WI38 (cell line): Measurements from ENCODE around the gene ITGAL.
"Not testable (repeated sequence)": the region's sequence is repeated elsewhere in the genome, so short reads cannot be mapped to it uniquely, and the experiment has no call there.

ENCODE experiments used
- H3K4me3 ChIP-seq: 2 replicates; pipeline ENCODE4 v1.5.1; 2011; ENCODE audit warnings: low read depth, mild to moderate bottlenecking, control low read depth, low read length
- TF ChIP-seq, protein P1 (sequence below): IDR thresholded peaks from 2 replicates; pipeline ENCODE4 v1.5.1; 2012; ENCODE audit warnings: low read depth, mild to moderate bottlenecking, control low read depth, low read length

ITGAL gene

DNA sequence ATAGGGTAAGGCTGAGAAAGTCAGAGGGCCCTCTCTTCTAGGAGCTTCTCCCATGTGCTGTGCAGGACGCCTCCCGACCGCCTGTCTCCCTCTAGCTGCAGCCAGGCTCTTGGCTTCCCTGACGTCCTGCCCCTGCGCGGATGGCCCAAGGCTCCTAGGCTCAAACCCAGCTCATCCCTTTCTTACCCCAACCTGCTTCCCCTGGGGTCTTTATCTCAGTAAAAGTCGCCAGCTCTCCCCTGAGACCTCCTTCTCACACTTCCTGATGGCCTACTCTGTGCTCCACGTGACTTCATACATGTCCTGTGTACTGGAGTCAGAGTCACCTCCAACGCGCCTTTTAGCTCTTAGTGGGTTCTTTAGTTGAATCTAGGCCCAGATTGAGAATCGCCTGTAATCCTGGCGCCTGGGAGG, 63.2 kb downstream of the ITGAL start:
- TF ChIP-seq, protein P1, sequence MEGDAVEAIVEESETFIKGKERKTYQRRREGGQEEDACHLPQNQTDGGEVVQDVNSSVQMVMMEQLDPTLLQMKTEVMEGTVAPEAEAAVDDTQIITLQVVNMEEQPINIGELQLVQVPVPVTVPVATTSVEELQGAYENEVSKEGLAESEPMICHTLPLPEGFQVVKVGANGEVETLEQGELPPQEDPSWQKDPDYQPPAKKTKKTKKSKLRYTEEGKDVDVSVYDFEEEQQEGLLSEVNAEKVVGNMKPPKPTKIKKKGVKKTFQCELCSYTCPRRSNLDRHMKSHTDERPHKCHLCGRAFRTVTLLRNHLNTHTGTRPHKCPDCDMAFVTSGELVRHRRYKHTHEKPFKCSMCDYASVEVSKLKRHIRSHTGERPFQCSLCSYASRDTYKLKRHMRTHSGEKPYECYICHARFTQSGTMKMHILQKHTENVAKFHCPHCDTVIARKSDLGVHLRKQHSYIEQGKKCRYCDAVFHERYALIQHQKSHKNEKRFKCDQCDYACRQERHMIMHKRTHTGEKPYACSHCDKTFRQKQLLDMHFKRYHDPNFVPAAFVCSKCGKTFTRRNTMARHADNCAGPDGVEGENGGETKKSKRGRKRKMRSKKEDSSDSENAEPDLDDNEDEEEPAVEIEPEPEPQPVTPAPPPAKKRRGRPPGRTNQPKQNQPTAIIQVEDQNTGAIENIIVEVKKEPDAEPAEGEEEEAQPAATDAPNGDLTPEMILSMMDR: no peak

DNA sequence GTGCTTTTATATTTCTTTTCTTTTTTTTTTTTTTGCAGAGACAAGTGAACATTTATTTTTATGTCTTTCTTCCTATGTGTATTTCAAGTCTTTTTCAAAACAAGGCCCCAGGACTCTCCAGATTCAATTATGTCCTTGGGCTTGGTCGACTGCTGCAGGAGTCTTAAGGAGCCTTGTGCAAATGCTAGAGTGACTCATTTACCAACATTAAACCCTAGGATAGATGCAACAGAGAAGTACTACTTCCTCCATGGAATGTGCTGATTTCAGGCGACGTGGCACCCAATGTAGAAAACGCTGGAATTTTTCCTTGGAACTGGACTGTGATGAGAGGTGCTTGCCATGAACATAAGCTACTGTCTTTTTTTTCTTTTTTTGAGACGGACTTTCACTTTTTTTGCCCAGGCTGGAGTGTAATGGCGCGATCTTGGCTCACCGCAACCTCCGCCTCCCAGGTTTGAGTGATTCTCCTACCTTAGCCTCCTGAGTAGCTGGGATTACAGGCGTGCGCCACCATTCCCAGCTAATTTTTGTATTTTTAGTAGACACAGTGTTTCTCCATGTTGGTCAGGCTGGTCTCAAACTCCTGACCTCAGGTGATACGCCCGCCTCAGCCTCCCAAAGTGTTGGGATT, 64.0 kb downstream of the ITGAL start:
- H3K4me3 ChIP-seq: not testable (repeated sequence)

More for the DNA sequence above, 63.2 kb downstream of the ITGAL start:
- peak overlapping the region; percentile 70 for H3K4me3 ChIP-seq

DNA sequence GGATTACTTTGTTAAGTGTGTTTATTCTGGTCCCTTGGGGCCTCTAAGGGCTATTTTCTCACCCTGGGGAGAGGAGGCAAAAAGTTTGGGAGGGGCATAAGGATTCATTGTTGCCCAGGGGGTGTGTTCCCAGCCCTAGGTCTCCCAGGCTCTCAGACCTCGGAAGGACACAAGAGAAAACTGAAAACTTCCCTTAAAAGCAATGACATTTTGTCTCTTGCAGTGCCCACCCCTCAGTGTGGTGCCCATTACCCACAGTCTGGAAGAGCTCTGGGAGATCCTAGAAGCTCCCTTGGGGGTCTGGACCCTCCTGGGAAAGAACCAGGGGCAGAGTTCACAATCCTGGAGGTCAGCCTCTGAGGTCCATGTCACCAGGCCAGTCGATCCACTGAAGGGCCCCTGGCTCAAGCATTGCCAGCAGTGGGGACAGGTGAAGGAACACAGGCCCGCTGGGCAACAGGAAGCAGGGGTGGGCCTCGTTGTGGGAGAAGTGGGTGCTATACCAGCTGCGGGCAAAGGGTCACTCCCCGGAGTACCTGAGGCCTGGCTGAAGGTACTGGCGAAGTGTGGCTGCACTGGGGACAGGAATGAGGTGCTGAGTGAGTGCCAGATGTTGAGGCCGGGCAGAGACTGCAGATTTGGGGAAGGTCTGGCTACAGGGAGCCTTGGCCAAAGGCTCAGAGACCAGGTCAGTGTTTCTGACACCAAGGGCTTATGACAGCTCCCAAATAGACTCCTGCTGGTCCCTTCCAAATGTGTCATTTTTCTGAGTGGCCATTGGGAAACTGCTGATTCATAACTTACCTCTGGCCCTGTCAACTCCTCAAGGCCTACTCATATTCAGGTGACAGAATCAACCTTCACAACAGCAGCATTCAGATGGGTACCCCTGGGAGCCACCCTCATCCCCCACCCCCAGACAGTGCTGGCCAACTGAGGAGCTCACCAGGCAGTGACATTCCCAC, 66.7 kb downstream of the ITGAL start:
- TF ChIP-seq, protein P1: no peak
- H3K4me3 ChIP-seq: no peak overlapping the region

DNA sequence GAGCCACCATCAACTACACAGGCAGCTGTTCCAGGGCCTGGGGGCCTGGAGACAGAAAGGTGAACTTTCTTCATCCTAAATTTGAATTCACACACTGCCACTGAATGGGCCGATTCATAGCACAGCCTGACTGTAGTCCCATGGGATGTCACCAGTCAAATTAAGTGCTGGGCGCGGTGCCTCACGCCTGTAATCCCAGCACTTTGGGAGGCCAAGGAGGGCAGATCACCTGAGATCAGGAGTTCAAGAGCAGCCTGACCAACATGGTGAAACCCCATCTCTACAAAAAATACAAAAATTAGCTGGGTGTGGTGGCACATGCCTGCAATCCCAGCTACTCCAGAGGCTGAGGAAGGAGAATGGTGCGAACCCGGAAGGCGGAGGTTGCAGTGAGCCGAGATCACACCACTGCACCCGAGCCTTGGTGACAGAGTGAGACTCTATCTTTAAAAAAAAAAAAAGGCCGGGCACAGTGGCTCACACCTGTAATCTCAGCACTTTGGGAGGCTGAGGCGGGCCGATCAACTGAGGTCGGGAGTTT, 67.5 kb downstream of the ITGAL start:
- not testable (repeated sequence) for H3K4me3 ChIP-seq

DNA sequence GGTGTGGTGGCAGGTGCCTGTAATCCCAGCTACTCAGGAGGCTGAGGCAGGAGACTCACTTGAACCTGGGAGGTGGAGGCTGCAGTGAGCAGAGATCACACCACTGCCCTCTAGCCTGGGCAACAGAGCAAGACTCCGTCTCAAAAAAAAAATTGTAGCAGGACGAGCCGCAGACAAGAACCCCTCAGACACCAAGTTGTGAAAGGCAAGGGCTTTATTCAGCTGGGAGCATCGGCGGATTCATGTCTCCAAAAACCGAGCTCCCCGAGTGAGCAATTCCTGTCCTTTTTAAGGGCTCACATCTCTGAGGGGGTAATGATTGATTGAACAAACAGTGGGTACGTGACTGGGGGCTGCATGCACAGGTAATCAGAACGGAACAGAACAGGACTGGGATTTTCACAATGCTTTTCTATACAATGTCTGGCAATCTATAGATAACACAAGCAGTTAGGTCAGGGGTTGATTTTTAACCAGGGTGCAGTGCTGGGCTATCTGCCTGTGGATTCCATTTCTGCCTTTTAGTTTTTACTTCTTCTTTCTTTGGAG, 68.4 kb downstream of the ITGAL start:
- H3K4me3 ChIP-seq: not testable (repeated sequence)

DNA sequence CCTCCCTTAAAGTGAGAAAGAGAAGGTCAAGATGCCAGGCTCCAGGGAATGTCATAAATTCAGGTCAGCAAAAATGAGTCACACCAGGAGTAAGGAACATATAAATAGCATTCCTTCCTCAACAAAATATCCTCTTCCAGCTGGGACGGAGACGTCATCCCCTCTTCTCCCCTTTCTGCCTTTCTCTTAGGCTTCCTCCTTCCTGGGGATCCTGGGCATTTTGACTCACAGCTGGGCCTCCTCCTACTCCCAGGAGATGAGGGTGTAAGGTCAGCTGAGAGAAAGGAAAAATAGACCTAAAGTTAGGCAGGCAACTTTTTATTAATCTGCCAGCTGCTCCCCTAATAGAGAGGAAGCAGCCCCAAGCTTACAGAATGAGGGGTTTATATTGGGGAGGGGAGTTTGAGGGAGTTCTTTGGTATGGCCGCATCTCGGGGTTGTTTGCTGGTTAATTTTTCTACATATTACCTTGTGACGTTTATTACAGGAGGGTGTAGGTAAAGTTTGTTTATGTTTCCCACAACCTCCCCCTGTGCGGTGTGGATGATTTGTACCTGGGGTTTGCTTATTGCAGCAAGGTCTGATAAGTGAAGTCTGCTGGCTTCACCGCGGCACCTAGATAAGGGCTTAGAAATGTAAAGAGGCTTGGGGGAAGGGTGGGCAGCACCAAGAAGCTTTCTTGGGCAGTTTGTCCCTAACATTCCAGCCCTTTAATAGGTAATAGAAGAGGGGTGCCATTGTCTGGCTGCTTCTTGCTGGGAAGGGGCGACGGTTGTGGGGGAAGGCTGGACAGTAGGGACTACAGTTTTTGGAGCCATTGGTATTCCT, 69.2 kb downstream of the ITGAL start:
- TF ChIP-seq, protein P1: no peak
- no peak overlapping the region for H3K4me3 ChIP-seq

DNA sequence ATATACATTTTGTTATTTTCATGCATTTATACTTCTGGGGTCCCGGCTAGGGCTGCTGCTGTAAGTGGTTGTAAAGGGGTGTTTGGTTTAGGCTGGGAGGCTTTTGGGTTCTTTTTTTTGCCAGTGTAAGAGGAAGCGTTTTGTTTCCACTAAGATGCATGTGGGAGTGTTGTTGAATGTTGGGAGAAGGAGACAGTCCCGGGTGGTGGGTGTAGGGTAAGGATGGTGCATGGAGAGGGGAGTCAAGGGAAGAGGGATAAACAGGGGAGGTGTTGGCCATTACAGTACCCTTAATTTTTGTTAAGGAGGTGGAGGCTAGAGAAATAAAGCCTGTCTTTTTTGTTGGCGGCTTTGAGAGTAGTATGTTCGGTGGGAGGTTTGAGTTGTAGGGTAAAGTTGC, 70.5 kb downstream of the ITGAL start:
- H3K4me3 ChIP-seq: no peak overlapping the region
- TF ChIP-seq, protein P1: no peak

DNA sequence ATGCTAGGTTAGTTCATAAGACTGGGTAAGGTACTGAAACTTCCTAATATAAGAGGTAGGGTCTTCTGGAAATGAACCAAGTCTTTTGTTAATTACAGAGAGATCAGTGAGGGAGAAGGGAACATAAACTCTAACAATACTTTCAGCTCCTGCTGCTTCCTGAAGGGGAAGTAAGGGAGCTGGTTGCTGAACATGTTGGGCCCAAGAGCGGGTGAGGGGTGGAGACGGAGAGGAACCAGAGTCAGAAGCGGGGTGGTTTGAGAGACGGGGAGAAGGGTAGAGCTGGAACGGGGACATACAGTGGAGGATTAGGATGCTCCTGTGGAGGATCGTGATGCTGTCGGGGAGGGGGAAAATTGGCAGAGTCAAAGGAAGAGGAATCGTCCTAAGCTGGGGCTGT, 73.6 kb downstream of the ITGAL start:
- TF ChIP-seq, protein P1: no peak

More for the DNA sequence above, 73.6 kb downstream of the ITGAL start:
- H3K4me3 ChIP-seq: no peak overlapping the region
